DMS 273 (cell line): ENCODE measurements around the gene ATAD2B.
"Not testable (repeated sequence)": the region's sequence is repeated elsewhere in the genome, so short reads cannot be mapped to it uniquely, and the experiment has no call there.

ENCODE experiments used
- DNase-seq: peaks from one replicate; lab custom pipeline; 2025; ENCODE audit not compliant: unreplicated experiment; lab: John Stamatoyannopoulos, UW

The ATAD2B gene

GRCh38 chr2:23793476-23793875, 133.4 kb downstream of the ATAD2B start:
- no peak for DNase-seq

GRCh38 chr2:23791030-23791429, 135.9 kb downstream of the ATAD2B start:
- no peak for DNase-seq

GRCh38 chr2:23789012-23789411, 137.9 kb downstream of the ATAD2B start:
- no peak for DNase-seq

GRCh38 chr2:23788100-23788499, 138.8 kb downstream of the ATAD2B start:
- no peak for DNase-seq

- no peak for DNase-seq
Observed at GRCh38 chr2:23784971-23785370, 142.0 kb downstream of the ATAD2B start.

DNA sequence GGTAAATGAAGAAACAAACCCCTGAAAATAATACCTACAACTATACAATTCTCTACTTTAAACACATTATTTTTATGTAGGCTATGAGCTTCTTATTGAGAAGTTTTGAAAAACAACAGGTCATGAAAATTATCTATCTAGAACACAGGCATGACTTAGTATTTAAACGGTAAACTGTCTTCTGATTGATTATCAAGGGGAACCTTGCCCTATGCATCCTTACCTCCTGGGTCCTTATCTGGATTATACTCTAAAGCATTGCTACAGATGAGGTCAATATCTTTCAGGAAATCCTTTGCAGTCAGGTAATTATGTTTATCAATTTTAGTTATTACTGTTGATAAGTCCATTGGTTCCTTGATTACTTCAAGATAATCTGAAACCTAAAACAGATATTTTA, 144.3 kb downstream of the ATAD2B start:
- no peak for DNase-seq

GRCh38 chr2:23782126-23782525, 144.8 kb downstream of the ATAD2B start:
- no peak for DNase-seq

GRCh38 chr2:23780465-23780864, 146.5 kb downstream of the ATAD2B start:
- not testable (repeated sequence) for DNase-seq

DNA sequence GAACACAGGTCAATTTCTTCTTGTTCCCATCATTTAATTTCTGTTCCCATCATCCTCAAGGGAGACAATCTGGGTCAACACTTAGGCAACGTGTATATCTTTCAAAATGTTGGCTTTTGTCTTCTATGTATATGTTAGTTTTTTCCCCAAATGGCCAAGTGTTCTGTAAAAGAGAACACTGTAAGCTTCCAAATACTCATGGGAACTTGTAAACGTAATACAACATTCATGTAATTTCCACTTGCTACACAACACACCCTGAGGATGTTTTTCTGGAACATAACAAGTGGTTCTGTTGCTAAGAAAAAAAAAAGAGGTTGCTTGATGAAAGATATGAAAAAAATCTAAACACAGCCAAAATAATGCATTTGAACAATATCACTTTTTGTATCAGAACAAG, 149.1 kb downstream of the ATAD2B start:
- DNase-seq: no peak

GRCh38 chr2:23776021-23776420, 150.9 kb downstream of the ATAD2B start:
- DNase-seq: no peak

GRCh38 chr2:23772684-23773083, 154.2 kb downstream of the ATAD2B start:
- no peak for DNase-seq

DNA sequence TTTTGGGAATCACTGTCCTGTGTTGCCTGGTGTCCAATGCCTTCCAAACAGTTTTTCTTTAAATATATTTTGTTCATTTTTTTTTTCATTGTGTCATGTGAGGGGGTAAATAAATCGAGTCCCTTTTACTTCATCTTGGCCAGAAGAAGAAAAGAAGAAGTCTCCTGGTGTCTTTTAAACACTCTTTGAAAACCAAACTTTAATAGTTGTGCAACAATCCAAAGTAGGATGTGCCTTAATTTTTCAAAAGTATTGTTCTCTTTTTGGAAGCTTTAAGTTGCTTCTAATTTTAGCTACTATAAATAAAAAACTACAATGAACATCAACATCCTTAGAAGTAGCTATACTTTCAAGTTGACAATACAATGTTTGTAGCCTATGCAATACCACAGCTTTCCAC, 154.9 kb downstream of the ATAD2B start:
- no peak for DNase-seq

DNA sequence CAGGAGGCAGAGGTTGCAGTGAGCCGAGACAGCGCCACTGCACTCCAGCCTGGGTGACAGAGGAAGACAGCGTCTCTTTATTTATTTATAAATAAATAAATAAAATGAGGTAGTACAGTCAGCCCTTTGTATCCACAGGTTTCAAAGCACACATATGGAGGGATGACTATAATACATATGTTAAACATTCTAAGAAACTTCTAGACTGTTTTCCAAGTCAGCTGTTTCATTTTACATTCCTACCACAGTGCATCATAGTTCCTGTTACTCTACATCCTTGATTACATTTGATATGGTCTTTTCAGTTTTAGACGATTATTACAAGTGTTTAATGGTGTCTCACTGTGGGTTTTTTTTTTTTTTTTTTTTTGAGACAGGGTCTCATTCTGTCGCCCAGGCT, 157.6 kb downstream of the ATAD2B start:
- DNase-seq: no peak

- no peak for DNase-seq
Observed at GRCh38 chr2:23767876-23768621, 158.9 kb downstream of the ATAD2B start.

GRCh38 chr2:23762141-23762540, 164.8 kb downstream of the ATAD2B start:
- no peak for DNase-seq

DNA sequence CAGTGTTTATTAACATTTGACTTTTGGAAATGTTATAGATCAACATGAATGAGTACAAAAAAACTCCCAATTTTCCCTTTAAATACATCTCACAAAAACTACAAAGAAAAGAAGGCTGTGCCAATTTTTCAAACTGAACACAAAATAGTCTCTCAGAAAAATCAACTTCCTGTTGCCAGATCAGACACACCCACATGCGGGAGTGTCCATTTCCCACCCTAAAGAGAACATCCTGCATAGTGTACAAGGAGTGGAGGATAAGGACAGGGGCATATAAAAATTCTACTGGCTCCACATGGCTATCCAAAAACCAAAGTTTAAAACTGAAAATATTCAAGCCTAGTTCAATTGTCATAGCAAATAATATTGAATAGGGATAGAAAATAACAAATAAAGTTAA, 165.3 kb downstream of the ATAD2B start:
- DNase-seq: no peak

GRCh38 chr2:23760736-23761135, 166.2 kb downstream of the ATAD2B start:
- peak; percentile 66 for DNase-seq

GRCh38 chr2:23757686-23758433, 169.1 kb downstream of the ATAD2B start:
- DNase-seq: no peak

DNA sequence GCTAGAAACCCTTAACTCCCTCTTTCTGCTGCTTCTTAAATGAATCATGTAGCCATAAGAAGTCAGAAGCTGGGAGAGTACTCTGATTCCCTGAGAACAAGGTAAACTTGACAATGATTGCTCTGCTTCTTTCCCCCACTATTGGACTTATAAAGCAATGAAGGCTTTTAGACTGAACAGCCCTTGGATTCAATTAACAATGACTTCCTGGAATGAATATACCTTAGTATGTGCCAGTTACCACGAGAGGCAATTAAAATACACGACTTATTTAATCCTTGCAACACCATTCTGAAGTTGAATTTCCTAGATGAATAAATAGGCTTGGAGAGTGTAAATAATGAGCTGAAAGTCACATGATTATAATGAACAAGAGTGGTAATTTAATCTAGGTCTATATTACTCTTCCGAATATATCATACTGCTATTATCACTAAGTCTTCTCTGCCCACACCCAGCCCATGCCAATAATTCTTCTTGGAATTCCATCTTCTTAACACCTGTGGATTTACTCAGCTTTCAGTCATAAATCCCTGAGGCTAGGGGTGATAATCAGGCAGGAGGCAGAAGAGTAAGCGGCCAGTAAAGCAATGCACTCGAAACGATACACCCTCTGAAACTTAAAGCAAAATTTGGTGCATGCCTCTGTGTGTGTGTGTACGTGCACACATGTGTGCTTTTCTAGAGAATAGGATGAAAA, 170.2 kb downstream of the ATAD2B start:
- DNase-seq: no peak

DNA sequence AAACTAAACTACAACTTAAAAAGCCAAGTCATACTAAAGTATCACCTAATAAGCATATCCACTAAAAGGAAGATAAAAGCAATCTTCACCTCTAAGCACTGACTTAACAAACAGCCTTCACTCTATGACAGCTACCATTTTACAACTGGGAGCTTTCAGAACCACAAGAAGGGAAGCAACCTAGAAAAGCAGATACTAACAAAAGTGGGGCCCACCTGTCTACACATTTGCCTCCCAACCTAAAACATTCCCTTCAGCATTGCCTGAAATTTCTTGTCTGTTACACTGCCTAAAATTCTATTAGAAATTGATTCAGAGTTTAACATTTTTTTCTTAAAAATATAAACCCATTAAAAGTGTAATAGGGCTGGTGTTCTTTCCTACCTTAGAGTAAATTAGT, 172.0 kb downstream of the ATAD2B start:
- no peak for DNase-seq

DNA sequence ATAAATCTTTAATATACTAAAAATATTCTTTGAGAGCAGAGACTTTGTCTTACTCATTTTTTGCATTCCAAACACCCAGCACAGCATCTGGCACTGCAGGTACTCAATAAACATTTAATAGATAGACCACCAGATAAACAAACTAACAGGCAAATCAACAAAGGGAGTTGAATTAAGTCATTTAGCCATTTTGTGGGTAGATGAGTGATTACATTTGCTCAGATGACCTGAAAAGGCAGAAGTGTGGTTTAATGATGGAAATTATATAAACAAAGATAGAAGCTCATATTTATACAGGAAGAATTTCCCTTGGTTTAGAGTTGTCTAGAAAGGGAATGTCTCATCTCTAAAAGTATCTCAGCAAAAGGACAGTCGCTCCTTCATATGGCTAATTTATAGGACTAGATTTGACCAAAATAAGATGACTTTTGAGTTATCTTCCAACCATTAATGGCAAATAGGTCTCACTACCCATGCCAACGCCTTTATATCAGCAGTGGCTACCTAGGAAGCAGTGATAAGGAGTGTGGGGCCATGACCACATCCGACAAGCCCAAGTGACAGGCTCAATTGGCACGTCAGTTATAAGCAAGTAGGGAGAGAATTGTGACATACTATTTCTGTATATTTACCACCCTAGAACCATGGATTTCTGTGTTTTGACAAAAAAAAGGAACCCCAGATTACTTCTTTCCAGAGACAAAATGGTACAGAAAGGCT, 173.5 kb downstream of the ATAD2B start:
- DNase-seq: no peak
